ENCODE data around the gene RASSF5.

- TF ChIP-seq EGR1 (IDR thresholded peaks at IDR 0.05; ENCODE audit: low read depth in 2 of 2) (no peak), HNF4G (IDR thresholded peaks at IDR 0.05) (no peak), RAD21 (IDR thresholded peaks at IDR 0.05) (no peak), TAF1 (conservative IDR thresholded peaks at IDR 0.05) (no peak), SP1 (IDR thresholded peaks at IDR 0.05) (no peak)
- TF ChIP-seq, protein P1, sequence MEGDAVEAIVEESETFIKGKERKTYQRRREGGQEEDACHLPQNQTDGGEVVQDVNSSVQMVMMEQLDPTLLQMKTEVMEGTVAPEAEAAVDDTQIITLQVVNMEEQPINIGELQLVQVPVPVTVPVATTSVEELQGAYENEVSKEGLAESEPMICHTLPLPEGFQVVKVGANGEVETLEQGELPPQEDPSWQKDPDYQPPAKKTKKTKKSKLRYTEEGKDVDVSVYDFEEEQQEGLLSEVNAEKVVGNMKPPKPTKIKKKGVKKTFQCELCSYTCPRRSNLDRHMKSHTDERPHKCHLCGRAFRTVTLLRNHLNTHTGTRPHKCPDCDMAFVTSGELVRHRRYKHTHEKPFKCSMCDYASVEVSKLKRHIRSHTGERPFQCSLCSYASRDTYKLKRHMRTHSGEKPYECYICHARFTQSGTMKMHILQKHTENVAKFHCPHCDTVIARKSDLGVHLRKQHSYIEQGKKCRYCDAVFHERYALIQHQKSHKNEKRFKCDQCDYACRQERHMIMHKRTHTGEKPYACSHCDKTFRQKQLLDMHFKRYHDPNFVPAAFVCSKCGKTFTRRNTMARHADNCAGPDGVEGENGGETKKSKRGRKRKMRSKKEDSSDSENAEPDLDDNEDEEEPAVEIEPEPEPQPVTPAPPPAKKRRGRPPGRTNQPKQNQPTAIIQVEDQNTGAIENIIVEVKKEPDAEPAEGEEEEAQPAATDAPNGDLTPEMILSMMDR (IDR thresholded peaks at IDR 0.05; ENCODE audit: low read depth, low read length, missing input control): no peak
Observed at GRCh38 chr1:206568256-206568655, 60.9 kb downstream of the RASSF5 start.
